Peyer's patch (tissue), 4 donors: ENCODE data around the gene LITAF. TPM values are rescaled to one million over a fixed set of nuclear protein-coding genes. Genes with fewer than 3 reads are reported as not detected.
"Not testable (repeated sequence)": the region's sequence is repeated elsewhere in the genome, so short reads cannot be mapped to it uniquely, and the experiment has no call there.

Experiments used
- DNase-seq, 3 donors: peaks; one replicate each; pipeline ENCODE4 v3.0.0-alpha.2; 2017 to 2019
- H3K27ac ChIP-seq, 4 donors: fragments of 200-600 bp; sonication (generic); one replicate each; pipeline ENCODE4 v1.5.1; 2016 to 2019
- H3K27me3 ChIP-seq, 2 donors: fragments of 200-600 bp; sonication (generic); one replicate each; pipeline ENCODE4 v1.5.1; 2019
- H3K36me3 ChIP-seq, 3 donors: fragments of 200-600 bp; sonication (generic); one replicate each; pipeline ENCODE4 v1.5.1; 2016 to 2019
- H3K4me1 ChIP-seq, 4 donors: fragments of 200-600 bp; sonication (generic); one replicate each; pipeline ENCODE4 v1.5.1; 2016 to 2019
- H3K4me3 ChIP-seq, 4 donors: fragments of 200-600 bp; sonication (generic); 1 replicate in 3 of 4; 2 replicates in 1 of 4; pipeline ENCODE4 v1.5.1; 2016 to 2019; ENCODE audit warnings: mild to moderate bottlenecking in 1 of 4
- H3K9me3 ChIP-seq, 4 donors: fragments of 200-600 bp; sonication (generic); one replicate each; pipeline ENCODE4 v1.5.1; 2016 to 2019; ENCODE audit warnings: mild to moderate bottlenecking in 1 of 4
- POLR2A ChIP-seq, 2 donors: fragments of 450-650 bp; IDR thresholded peaks; one replicate each; pipeline ENCODE4 v1.5.1; 2017; ENCODE audit warnings: antibody characterized with exemption in 2 of 2, mild to moderate bottlenecking in 2 of 2, moderate library complexity in 2 of 2
- total RNA-seq, 4 donors: library from RNA; depleted of rRNA; stranded (reverse); fragments of >200 nt; gene quantifications; one replicate each; pipeline ENCODE4 v1.1.0, GENCODE V29; 2016
- TF ChIP-seq, protein P1 (sequence below), 6 experiments: fragments of 450-650 bp in 4 of 6; fragments of 200-600 bp in 2 of 6; sonication (generic) in 1 of 6; IDR thresholded peaks; one replicate each; pipeline ENCODE4 v1.5.1; 2017 to 2019; ENCODE audit warnings: antibody characterized with exemption in 6 of 6, mild to moderate bottlenecking in 3 of 6, moderate library complexity in 1 of 6

LITAF gene
- total RNA-seq, 4 donors from 2014 or later, result 20.1 to 56.9 (median 32.3) TPM

- Histone ChIP-seq H3K4me3 (no peak overlapping the region), H3K27ac (peak overlapping the region in 3 of 4 donors; percentile 16 to 98 (median 40)), H3K9me3 (no peaks in the 10 kb centered on the region), H3K4me1 (peaks cover 0 to 24% (median 12%) of the 10 kb centered on the region in 4 donors), H3K27me3 (no peaks in the 10 kb centered on the region), H3K36me3 (peaks cover 0 to 3% (median 0%) of the 10 kb centered on the region in 3 donors)
- TF ChIP-seq, protein P1, sequence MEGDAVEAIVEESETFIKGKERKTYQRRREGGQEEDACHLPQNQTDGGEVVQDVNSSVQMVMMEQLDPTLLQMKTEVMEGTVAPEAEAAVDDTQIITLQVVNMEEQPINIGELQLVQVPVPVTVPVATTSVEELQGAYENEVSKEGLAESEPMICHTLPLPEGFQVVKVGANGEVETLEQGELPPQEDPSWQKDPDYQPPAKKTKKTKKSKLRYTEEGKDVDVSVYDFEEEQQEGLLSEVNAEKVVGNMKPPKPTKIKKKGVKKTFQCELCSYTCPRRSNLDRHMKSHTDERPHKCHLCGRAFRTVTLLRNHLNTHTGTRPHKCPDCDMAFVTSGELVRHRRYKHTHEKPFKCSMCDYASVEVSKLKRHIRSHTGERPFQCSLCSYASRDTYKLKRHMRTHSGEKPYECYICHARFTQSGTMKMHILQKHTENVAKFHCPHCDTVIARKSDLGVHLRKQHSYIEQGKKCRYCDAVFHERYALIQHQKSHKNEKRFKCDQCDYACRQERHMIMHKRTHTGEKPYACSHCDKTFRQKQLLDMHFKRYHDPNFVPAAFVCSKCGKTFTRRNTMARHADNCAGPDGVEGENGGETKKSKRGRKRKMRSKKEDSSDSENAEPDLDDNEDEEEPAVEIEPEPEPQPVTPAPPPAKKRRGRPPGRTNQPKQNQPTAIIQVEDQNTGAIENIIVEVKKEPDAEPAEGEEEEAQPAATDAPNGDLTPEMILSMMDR (IDR thresholded peaks at IDR 0.05), result no peak
- no peak for TF ChIP-seq POLR2A (IDR thresholded peaks at IDR 0.05)
- DNase-seq, result no peak
These were observed 4.4 kb downstream of the LITAF start for GRCh38 chr16:11582157-11582814.

GRCh38 chr16:11581678-11582077 is 5.0 kb downstream of the LITAF start:
- H3K4me3 ChIP-seq, result no peak overlapping the region
- H3K27ac ChIP-seq, result peak overlapping the region in 1 of 4 donors; percentile 14
- H3K27me3 ChIP-seq, result no peaks in the 10 kb centered on the region
- H3K4me1 ChIP-seq, result peaks cover 0 to 28% (median 16%) of the 10 kb centered on the region in 4 donors
- H3K36me3 ChIP-seq, result peaks cover 0 to 3% (median 0%) of the 10 kb centered on the region in 3 donors
- TF ChIP-seq, protein P1 (IDR thresholded peaks at IDR 0.05), result no peak
- TF ChIP-seq POLR2A (IDR thresholded peaks at IDR 0.05), result no peak
- no peaks in the 10 kb centered on the region for H3K9me3 ChIP-seq
- no peak for DNase-seq

GRCh38 chr16:11580451-11581086 is 6.2 kb downstream of the LITAF start:
- Histone ChIP-seq H3K4me3 (no peak overlapping the region), H3K27ac (no peak overlapping the region)
- TF ChIP-seq POLR2A (IDR thresholded peaks at IDR 0.05), result no peak
- TF ChIP-seq, protein P1 (IDR thresholded peaks at IDR 0.05), result no peak

GRCh38 chr16:11577290-11577660 is 9.4 kb downstream of the LITAF start:
- peak overlapping the region in 2 of 4 donors; percentile 9 to 31 for H3K27ac ChIP-seq
- H3K4me3 ChIP-seq, H3K9me3 ChIP-seq, H3K36me3 ChIP-seq, H3K27me3 ChIP-seq, DNase-seq: not testable (repeated sequence)
- H3K4me1 ChIP-seq, result peaks cover 0 to 29% (median 11%) of the 10 kb centered on the region in 4 donors

More at GRCh38 chr16:11580451-11581086, 6.2 kb downstream of the LITAF start:
- H3K27me3 ChIP-seq, result no peaks in the 10 kb centered on the region
- peak in 1 of 3 donors; percentile 10 for DNase-seq
- peaks cover 0 to 3% (median 0%) of the 10 kb centered on the region in 3 donors for H3K36me3 ChIP-seq
- peaks cover 0 to 37% (median 17%) of the 10 kb centered on the region in 4 donors for H3K4me1 ChIP-seq
- no peaks in the 10 kb centered on the region for H3K9me3 ChIP-seq

GRCh38 chr16:11576427-11577289 is 10.1 kb downstream of the LITAF start:
- H3K4me3 ChIP-seq, result no peak overlapping the region
- DNase-seq, result peak in 2 of 3 donors; percentile 35 to 50
- H3K27ac ChIP-seq, result peak overlapping the region in 3 of 4 donors; percentile 9 to 31 (median 18)
- peaks cover 0 to 3% (median 0%) of the 10 kb centered on the region in 3 donors for H3K36me3 ChIP-seq
- peaks cover 0 to 33% (median 13%) of the 10 kb centered on the region in 4 donors for H3K4me1 ChIP-seq
- H3K27me3 ChIP-seq, result no peaks in the 10 kb centered on the region
- TF ChIP-seq, protein P1 (IDR thresholded peaks at IDR 0.05), result no peak
- no peak for TF ChIP-seq POLR2A (IDR thresholded peaks at IDR 0.05)
- no peaks in the 10 kb centered on the region for H3K9me3 ChIP-seq
